ENCODE results near the gene UBE3C.

The UBE3C gene

GRCh38 chr7:157280216-157280841 is 141.6 kb downstream of the UBE3C start:
- no peak overlapping the region for H3K4ac ChIP-seq (ENCODE audit: low read depth, low read length)
- WGBS (ENCODE audit: extremely low coverage, insufficient coverage, insufficient read length): no CpG with 5 or more reads among the region's 24 CpGs
- no peak overlapping the region for H3K9ac ChIP-seq (ENCODE audit: low read length)
- H4K12ac ChIP-seq (ENCODE audit: low read depth, low read length): no peak overlapping the region
- H3K4me1 ChIP-seq (ENCODE audit: control insufficient read depth in 1 of 2, insufficient read depth in 2 of 2, low read length in 2 of 2): no peaks in the 10 kb centered on the region
- no peak overlapping the region for H4K91ac ChIP-seq (ENCODE audit: low read depth, low read length)
- H3K23ac ChIP-seq (ENCODE audit: low read length): no peak overlapping the region
- no peak overlapping the region for H2AK5ac ChIP-seq (ENCODE audit: low read length)
- H3K79me2 ChIP-seq (ENCODE audit: control insufficient read depth, insufficient read depth, low read length, poor library complexity): no peaks in the 10 kb centered on the region
- H2AFZ ChIP-seq (ENCODE audit: insufficient read depth, low read length, poor library complexity): no peak overlapping the region
- peaks cover 11% of the 10 kb centered on the region for H3K9me3 ChIP-seq (ENCODE audit: insufficient read depth, low read depth, low read length)
- H3K27me3 ChIP-seq (ENCODE audit: insufficient read depth, low read length): no peaks in the 10 kb centered on the region
- no peak overlapping the region for H4K8ac ChIP-seq (ENCODE audit: low read depth, low read length)
- no peaks in the 10 kb centered on the region for H3K79me1 ChIP-seq (ENCODE audit: low read length)
- H3K14ac ChIP-seq (ENCODE audit: low read length): no peak overlapping the region
- no peak overlapping the region for H3K18ac ChIP-seq (ENCODE audit: low read length)
- no peak overlapping the region for H3K4me2 ChIP-seq (ENCODE audit: low read length)
- no peak overlapping the region for H2BK120ac ChIP-seq (ENCODE audit: insufficient read depth, low read length, poor library complexity)
- H2BK12ac ChIP-seq (ENCODE audit: low read length): no peak overlapping the region
- no peak overlapping the region for H2BK5ac ChIP-seq (ENCODE audit: low read depth, low read length, poor library complexity)
- no peak overlapping the region for H3K27ac ChIP-seq (ENCODE audit: low read depth, low read length)
- no peaks in the 10 kb centered on the region for H3K36me3 ChIP-seq (ENCODE audit: control insufficient read depth in 1 of 2, insufficient read depth in 2 of 2, low read length in 2 of 2)
- H3K4me3 ChIP-seq (ENCODE audit: low read depth, low read length): no peak overlapping the region
- no peak for DNase-seq

GRCh38 chr7:157281221-157281998 is 142.7 kb downstream of the UBE3C start:
- H3K27ac ChIP-seq (ENCODE audit: low read depth, low read length): no peak overlapping the region
- H3K4ac ChIP-seq (ENCODE audit: low read depth, low read length): no peak overlapping the region
- no peak overlapping the region for H3K4me3 ChIP-seq (ENCODE audit: low read depth, low read length)
- no peaks in the 10 kb centered on the region for H3K79me2 ChIP-seq (ENCODE audit: control insufficient read depth, insufficient read depth, low read length, poor library complexity)
- H3K4me2 ChIP-seq (ENCODE audit: low read length): no peak overlapping the region
- H3K18ac ChIP-seq (ENCODE audit: low read length): no peak overlapping the region
- no peak overlapping the region for H4K91ac ChIP-seq (ENCODE audit: low read depth, low read length)
- no peak overlapping the region for H3K23ac ChIP-seq (ENCODE audit: low read length)
- no CpG with 5 or more reads among the region's 24 CpGs for WGBS (ENCODE audit: extremely low coverage, insufficient coverage, insufficient read length)
- no peak overlapping the region for H2BK5ac ChIP-seq (ENCODE audit: low read depth, low read length, poor library complexity)
- no peaks in the 10 kb centered on the region for H3K27me3 ChIP-seq (ENCODE audit: insufficient read depth, low read length)
- H4K8ac ChIP-seq (ENCODE audit: low read depth, low read length): no peak overlapping the region
- no peaks in the 10 kb centered on the region for H3K4me1 ChIP-seq (ENCODE audit: control insufficient read depth in 1 of 2, insufficient read depth in 2 of 2, low read length in 2 of 2)
- H4K12ac ChIP-seq (ENCODE audit: low read depth, low read length): no peak overlapping the region
- H2AFZ ChIP-seq (ENCODE audit: insufficient read depth, low read length, poor library complexity): no peak overlapping the region
- H3K9ac ChIP-seq (ENCODE audit: low read length): no peak overlapping the region
- H3K9me3 ChIP-seq (ENCODE audit: insufficient read depth, low read depth, low read length): peaks cover 11% of the 10 kb centered on the region
- H2BK12ac ChIP-seq (ENCODE audit: low read length): no peak overlapping the region
- no peak overlapping the region for H2AK5ac ChIP-seq (ENCODE audit: low read length)
- peak in 1 of 2 donors; percentile 44 for DNase-seq
- no peaks in the 10 kb centered on the region for H3K36me3 ChIP-seq (ENCODE audit: control insufficient read depth in 1 of 2, insufficient read depth in 2 of 2, low read length in 2 of 2)
- no peak overlapping the region for H3K14ac ChIP-seq (ENCODE audit: low read length)
- no peak overlapping the region for H2BK120ac ChIP-seq (ENCODE audit: insufficient read depth, low read length, poor library complexity)
- no peaks in the 10 kb centered on the region for H3K79me1 ChIP-seq (ENCODE audit: low read length)

- WGBS (ENCODE audit: extremely low coverage, insufficient coverage, insufficient read length): no CpG with 5 or more reads among the region's 25 CpGs
- H3K14ac ChIP-seq (ENCODE audit: low read length): no peak overlapping the region
- H3K9me3 ChIP-seq (ENCODE audit: insufficient read depth, low read depth, low read length): peaks cover 12% of the 10 kb centered on the region
- H3K27me3 ChIP-seq (ENCODE audit: insufficient read depth, low read length): no peaks in the 10 kb centered on the region
- no peak overlapping the region for H3K4ac ChIP-seq (ENCODE audit: low read depth, low read length)
- no peak overlapping the region for H2BK12ac ChIP-seq (ENCODE audit: low read length)
- H4K8ac ChIP-seq (ENCODE audit: low read depth, low read length): no peak overlapping the region
- H2AK5ac ChIP-seq (ENCODE audit: low read length): no peak overlapping the region
- no peak overlapping the region for H3K18ac ChIP-seq (ENCODE audit: low read length)
- no peak overlapping the region for H2AFZ ChIP-seq (ENCODE audit: insufficient read depth, low read length, poor library complexity)
- H3K79me1 ChIP-seq (ENCODE audit: low read length): no peaks in the 10 kb centered on the region
- DNase-seq: peak; percentile 58 to 63
- H3K23ac ChIP-seq (ENCODE audit: low read length): no peak overlapping the region
- H2BK120ac ChIP-seq (ENCODE audit: insufficient read depth, low read length, poor library complexity): no peak overlapping the region
- H4K91ac ChIP-seq (ENCODE audit: low read depth, low read length): no peak overlapping the region
- H3K36me3 ChIP-seq (ENCODE audit: control insufficient read depth in 1 of 2, insufficient read depth in 2 of 2, low read length in 2 of 2): no peaks in the 10 kb centered on the region
- H3K27ac ChIP-seq (ENCODE audit: low read depth, low read length): no peak overlapping the region
- no peaks in the 10 kb centered on the region for H3K4me1 ChIP-seq (ENCODE audit: control insufficient read depth in 1 of 2, insufficient read depth in 2 of 2, low read length in 2 of 2)
- H3K4me2 ChIP-seq (ENCODE audit: low read length): no peak overlapping the region
- no peak overlapping the region for H3K9ac ChIP-seq (ENCODE audit: low read length)
- no peaks in the 10 kb centered on the region for H3K79me2 ChIP-seq (ENCODE audit: control insufficient read depth, insufficient read depth, low read length, poor library complexity)
- no peak overlapping the region for H3K4me3 ChIP-seq (ENCODE audit: low read depth, low read length)
- H2BK5ac ChIP-seq (ENCODE audit: low read depth, low read length, poor library complexity): no peak overlapping the region
- H4K12ac ChIP-seq (ENCODE audit: low read depth, low read length): no peak overlapping the region
These were observed 143.5 kb downstream of the UBE3C start for GRCh38 chr7:157282141-157282801.

GRCh38 chr7:157284229-157285014 is 145.7 kb downstream of the UBE3C start:
- H2BK5ac ChIP-seq (ENCODE audit: low read depth, low read length, poor library complexity): no peak overlapping the region
- H3K4ac ChIP-seq (ENCODE audit: low read depth, low read length): no peak overlapping the region
- H2BK12ac ChIP-seq (ENCODE audit: low read length): no peak overlapping the region
- H3K9ac ChIP-seq (ENCODE audit: low read length): no peak overlapping the region
- no peak for DNase-seq
- no peak overlapping the region for H2AK5ac ChIP-seq (ENCODE audit: low read length)
- no peak overlapping the region for H3K4me2 ChIP-seq (ENCODE audit: low read length)
- no CpG with 5 or more reads among the region's 17 CpGs for WGBS (ENCODE audit: extremely low coverage, insufficient coverage, insufficient read length)
- no peak overlapping the region for H3K23ac ChIP-seq (ENCODE audit: low read length)
- H2AFZ ChIP-seq (ENCODE audit: insufficient read depth, low read length, poor library complexity): no peak overlapping the region
- no peak overlapping the region for H2BK120ac ChIP-seq (ENCODE audit: insufficient read depth, low read length, poor library complexity)
- H3K14ac ChIP-seq (ENCODE audit: low read length): no peak overlapping the region
- no peak overlapping the region for H3K18ac ChIP-seq (ENCODE audit: low read length)
- no peaks in the 10 kb centered on the region for H3K79me1 ChIP-seq (ENCODE audit: low read length)
- H3K27ac ChIP-seq (ENCODE audit: low read depth, low read length): no peak overlapping the region
- H3K27me3 ChIP-seq (ENCODE audit: insufficient read depth, low read length): no peaks in the 10 kb centered on the region
- no peak overlapping the region for H4K91ac ChIP-seq (ENCODE audit: low read depth, low read length)
- no peaks in the 10 kb centered on the region for H3K36me3 ChIP-seq (ENCODE audit: control insufficient read depth in 1 of 2, insufficient read depth in 2 of 2, low read length in 2 of 2)
- no peaks in the 10 kb centered on the region for H3K4me1 ChIP-seq (ENCODE audit: control insufficient read depth in 1 of 2, insufficient read depth in 2 of 2, low read length in 2 of 2)
- H3K79me2 ChIP-seq (ENCODE audit: control insufficient read depth, insufficient read depth, low read length, poor library complexity): no peaks in the 10 kb centered on the region
- H4K12ac ChIP-seq (ENCODE audit: low read depth, low read length): no peak overlapping the region
- peaks cover 20% of the 10 kb centered on the region for H3K9me3 ChIP-seq (ENCODE audit: insufficient read depth, low read depth, low read length)
- H4K8ac ChIP-seq (ENCODE audit: low read depth, low read length): no peak overlapping the region
- H3K4me3 ChIP-seq (ENCODE audit: low read depth, low read length): no peak overlapping the region
